AG04450 (cell line): Measurements from ENCODE around the gene CADM4. TPM values are rescaled to one million over a fixed set of nuclear protein-coding genes. Genes with fewer than 3 reads are reported as not detected.
"Not testable (repeated sequence)": the region's sequence is repeated elsewhere in the genome, so short reads cannot be mapped to it uniquely, and the experiment has no call there.

ENCODE experiments used
- CTCF ChIA-PET: fragments of 300-600, 350-600 bp; formaldehyde crosslinking; extraction: SDS; loops from one replicate; lab custom pipeline; 2022; ENCODE audit warnings: antibody characterized with exemption, inconsistent platforms; lab: Charles Lee
- POLR2A ChIA-PET: fragments of 350-600 bp; formaldehyde crosslinking; extraction: SDS; loops from one replicate; lab custom pipeline; 2021; ENCODE audit warnings: antibody characterized with exemption, inconsistent platforms; lab: Yijun Ruan, JAX
- DNase-seq: peaks from one replicate; pipeline ENCODE4 v3.0.0-alpha.2; 2011; ENCODE audit warnings: low read depth, low spot score
- H3K27ac ChIP-seq: one replicate; pipeline ENCODE4 v1.5.1; 2012; ENCODE audit warnings: low read depth, low read length, control low read depth
- H3K27me3 ChIP-seq: one replicate; pipeline ENCODE4 v1.6.0; 2012; ENCODE audit warnings: low read length; ENCODE audit not compliant: control insufficient read depth, insufficient read depth
- H3K4me3 ChIP-seq: 2 replicates; pipeline ENCODE4 v1.5.1; 2011; ENCODE audit warnings: mild to moderate bottlenecking, low read depth, low read length, control low read depth
- H3K9me3 ChIP-seq: 2 replicates; pipeline ENCODE4 v1.5.1; 2012; ENCODE audit warnings: low read length; ENCODE audit not compliant: control insufficient read depth, insufficient read depth
- CTCF ChIP-seq: IDR thresholded peaks from 2 replicates; pipeline ENCODE4 v1.5.1; 2011; ENCODE audit warnings: low read depth, low read length, control low read depth, inconsistent platforms
- polyA plus RNA-seq: library from polyadenylated mRNA; depleted of rRNA; stranded (reverse); fragments of >200 nt; gene quantifications from 2 replicates; pipeline ENCODE4 v1.2.3, GENCODE V29; 2011

The CADM4 gene
- polyA plus RNA-seq, 1 experiment: 3.7 TPM

GRCh38 chr19:43591904-43592772 is 47.5 kb downstream of the CADM4 start:
- ChIA-PET POLR2A (no interaction called here), CTCF (no interaction called here)
- no peak for TF ChIP-seq CTCF
- Histone ChIP-seq H3K27me3 (no peaks in the 10 kb centered on the region), H3K9me3 (peaks cover 5% of the 10 kb centered on the region; the same call in 1 of the 2 replicates), H3K4me3 (no peak overlapping the region), H3K27ac (no peak overlapping the region)
- DNase-seq: no peak

- ChIA-PET CTCF (no interaction called here), POLR2A (no interaction called here)
- H3K4me3 ChIP-seq: no peak overlapping the region
- no peak for DNase-seq
- TF ChIP-seq CTCF: no peak
- no peaks in the 10 kb centered on the region; the same call in 1 of the 2 replicates for H3K9me3 ChIP-seq
- no peak overlapping the region for H3K27ac ChIP-seq
- no peaks in the 10 kb centered on the region for H3K27me3 ChIP-seq
These were observed 50.0 kb downstream of the CADM4 start for GRCh38 chr19:43589678-43590077.

DNA sequence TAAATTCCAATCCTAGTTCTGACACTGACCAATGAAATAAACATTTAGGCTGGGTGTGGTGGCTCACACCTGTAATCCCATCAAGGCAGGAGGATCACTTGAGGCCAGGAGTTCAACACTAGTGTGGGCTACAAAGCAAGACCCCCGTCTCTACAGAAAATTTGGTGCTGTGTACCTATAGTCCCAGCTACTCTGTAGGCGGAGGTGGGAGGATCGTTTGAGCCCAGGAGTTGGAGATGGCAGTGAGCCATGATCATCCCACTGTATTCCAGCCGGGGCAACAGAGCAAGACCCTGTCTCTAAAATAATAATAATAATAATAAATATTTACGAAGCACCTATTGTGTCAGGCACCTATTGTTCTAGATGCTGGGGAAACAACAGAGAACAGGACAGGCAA is 50.4 kb downstream of the CADM4 start:
- H3K27ac ChIP-seq: no peak overlapping the region
- no peak for TF ChIP-seq CTCF
- no peak for DNase-seq
- H3K4me3 ChIP-seq: no peak overlapping the region
- no peaks in the 10 kb centered on the region for H3K27me3 ChIP-seq
- POLR2A ChIA-PET: no interaction called here
- H3K9me3 ChIP-seq: no peaks in the 10 kb centered on the region; the same call in 1 of the 2 replicates
- CTCF ChIA-PET: interaction anchor here (0.6 to 1.3 kb wide), 2 partner anchors 54 to 69 kb away, joined by 3 to 4 read pairs; no protein-coding TSS in a partner anchor

DNA sequence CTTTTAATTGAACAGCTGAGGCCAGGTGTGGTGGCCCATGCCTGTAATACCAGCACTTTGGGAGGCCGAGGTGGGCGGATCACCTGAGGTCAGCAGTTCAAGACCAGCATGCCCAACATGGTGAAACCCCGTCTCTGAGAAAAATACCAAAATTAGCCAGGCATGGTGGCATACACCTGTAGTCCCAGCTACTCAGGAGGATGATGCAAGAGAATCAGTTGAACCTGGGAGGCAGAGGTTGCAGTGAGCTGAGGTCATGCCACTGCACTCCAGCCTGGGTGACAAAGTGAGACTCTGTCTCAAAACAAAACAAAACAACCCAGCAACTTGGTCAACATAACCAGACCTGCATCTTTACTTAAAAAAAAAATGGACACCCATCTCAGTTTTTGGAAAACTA is 52.6 kb downstream of the CADM4 start:
- not testable (repeated sequence) for H3K27me3 ChIP-seq, DNase-seq, H3K9me3 ChIP-seq, H3K4me3 ChIP-seq, H3K27ac ChIP-seq
- CTCF ChIA-PET: interaction anchor here (1.6 kb wide), 1 partner anchor 32 kb away, joined by 3 read pairs; no protein-coding TSS in a partner anchor
- POLR2A ChIA-PET: interaction anchor here (0.6 kb wide), 1 partner anchor 59 kb away, joined by 4 read pairs; no protein-coding TSS in a partner anchor

DNA sequence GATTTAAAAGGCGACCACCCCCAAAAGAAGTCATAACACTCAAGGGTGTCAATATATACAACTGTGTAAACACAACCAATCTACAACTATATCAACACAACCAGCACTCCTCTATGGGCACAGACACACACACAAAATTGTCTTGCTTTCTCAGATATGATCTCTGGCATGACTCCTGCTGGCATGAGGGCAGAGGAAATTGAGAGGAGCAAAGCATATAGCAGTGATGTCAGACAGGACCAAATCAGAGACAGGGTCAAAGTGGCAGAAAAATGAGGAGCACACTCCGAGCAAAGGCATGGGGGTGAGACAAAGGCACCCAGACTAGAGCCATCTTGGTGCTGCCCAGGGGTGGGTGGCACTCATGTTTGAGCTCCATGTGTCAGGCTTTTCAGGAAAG is 53.3 kb downstream of the CADM4 start:
- ChIA-PET CTCF (interaction anchor here (1.6 kb wide), 1 partner anchor 31 kb away, joined by 3 read pairs; no protein-coding TSS in a partner anchor), POLR2A (no interaction called here)
- no peak for TF ChIP-seq CTCF
- Histone ChIP-seq H3K27me3 (no peaks in the 10 kb centered on the region), H3K9me3 (no peaks in the 10 kb centered on the region), H3K27ac (no peak overlapping the region), H3K4me3 (no peak overlapping the region)
- DNase-seq: no peak
